ENCODE results near the gene SLC7A14.

SLC7A14 gene

DNA sequence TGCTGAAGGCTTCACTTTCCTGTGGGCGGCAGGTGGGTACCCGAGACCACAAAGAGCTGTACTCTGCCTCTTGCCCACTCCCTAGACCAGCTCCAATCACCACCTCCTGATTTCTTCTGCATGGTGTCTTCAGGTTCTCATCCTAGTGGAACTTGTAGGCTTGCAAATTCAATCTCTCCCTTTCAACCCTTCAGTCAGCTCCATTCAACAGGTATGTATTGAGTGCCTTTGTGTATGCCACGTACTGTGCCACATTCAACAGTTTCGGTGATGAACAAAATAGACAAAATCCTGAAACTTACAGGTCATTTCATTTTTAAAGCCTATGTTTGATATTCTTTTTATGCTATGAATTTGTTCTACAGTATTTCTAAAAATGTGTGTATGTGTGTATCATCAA is 172.6 kb downstream of the SLC7A14 start:
- no peak overlapping the region for H2AFZ ChIP-seq (ENCODE audit: low read depth, low read length)
- no peak overlapping the region for H3K4me2 ChIP-seq (ENCODE audit: insufficient read depth, low read length)
- no peaks in the 10 kb centered on the region for H3K36me3 ChIP-seq (ENCODE audit: insufficient read depth, low read length)
- ATAC-seq (ENCODE audit: insufficient read depth, low read depth), result no peak
- no peaks in the 10 kb centered on the region for H4K20me1 ChIP-seq (ENCODE audit: insufficient read depth, low read length)
- no peak overlapping the region for H3K9ac ChIP-seq (ENCODE audit: low read depth, low read length)
- DNase-seq, result no peak
- no peak for TF ChIP-seq EZH2 (IDR thresholded peaks at IDR 0.05; ENCODE audit: borderline replicate concordance, low read depth, low read length, severe bottlenecking)
- TF ChIP-seq, protein P1, sequence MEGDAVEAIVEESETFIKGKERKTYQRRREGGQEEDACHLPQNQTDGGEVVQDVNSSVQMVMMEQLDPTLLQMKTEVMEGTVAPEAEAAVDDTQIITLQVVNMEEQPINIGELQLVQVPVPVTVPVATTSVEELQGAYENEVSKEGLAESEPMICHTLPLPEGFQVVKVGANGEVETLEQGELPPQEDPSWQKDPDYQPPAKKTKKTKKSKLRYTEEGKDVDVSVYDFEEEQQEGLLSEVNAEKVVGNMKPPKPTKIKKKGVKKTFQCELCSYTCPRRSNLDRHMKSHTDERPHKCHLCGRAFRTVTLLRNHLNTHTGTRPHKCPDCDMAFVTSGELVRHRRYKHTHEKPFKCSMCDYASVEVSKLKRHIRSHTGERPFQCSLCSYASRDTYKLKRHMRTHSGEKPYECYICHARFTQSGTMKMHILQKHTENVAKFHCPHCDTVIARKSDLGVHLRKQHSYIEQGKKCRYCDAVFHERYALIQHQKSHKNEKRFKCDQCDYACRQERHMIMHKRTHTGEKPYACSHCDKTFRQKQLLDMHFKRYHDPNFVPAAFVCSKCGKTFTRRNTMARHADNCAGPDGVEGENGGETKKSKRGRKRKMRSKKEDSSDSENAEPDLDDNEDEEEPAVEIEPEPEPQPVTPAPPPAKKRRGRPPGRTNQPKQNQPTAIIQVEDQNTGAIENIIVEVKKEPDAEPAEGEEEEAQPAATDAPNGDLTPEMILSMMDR (IDR thresholded peaks at IDR 0.05; ENCODE audit: borderline replicate concordance, extremely low read depth, low read length, poor library complexity, severe bottlenecking), result no peak
- no peaks in the 10 kb centered on the region for H3K4me1 ChIP-seq (ENCODE audit: insufficient read depth, low read length)
- H3K27me3 ChIP-seq (ENCODE audit: insufficient read depth, low read length, poor library complexity), result no peaks in the 10 kb centered on the region
- no peaks in the 10 kb centered on the region for H3K9me3 ChIP-seq (ENCODE audit: insufficient read depth, low read length, severe bottlenecking)
- H3K79me2 ChIP-seq (ENCODE audit: insufficient read depth, low read length), result no peaks in the 10 kb centered on the region
- H3K27ac ChIP-seq (ENCODE audit: low read length), result no peak overlapping the region
- no peak overlapping the region for H3K4me3 ChIP-seq (ENCODE audit: low read depth in 1 of 2, low read length in 2 of 2)

DNA sequence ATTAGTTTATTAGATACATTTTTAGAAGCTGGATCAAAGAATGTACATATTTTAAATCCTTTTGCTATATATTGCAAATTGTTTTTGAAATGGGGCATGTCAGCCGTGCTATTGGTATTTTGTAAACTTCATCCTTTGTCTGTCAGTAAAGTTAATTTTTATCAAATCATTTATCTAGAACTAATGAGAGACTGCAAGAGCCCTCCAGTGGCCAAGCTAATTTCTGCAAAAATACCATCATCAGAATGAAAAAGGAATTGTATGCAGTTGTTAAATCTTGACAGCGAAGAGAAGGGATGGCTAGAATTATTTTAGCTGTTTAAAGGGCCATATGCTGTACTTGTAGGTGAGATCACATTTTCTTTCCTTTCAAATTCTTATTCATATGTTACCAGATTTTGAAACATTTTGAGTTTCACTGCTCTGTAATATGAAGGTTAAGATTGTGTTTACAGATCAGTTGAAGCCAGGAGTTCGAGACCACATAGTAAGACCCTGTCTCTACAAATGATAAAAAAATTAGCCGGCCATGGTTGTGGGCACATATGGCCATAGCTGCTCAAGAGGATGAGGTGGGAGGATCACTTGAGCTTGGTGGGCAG is 175.3 kb downstream of the SLC7A14 start:
- Histone ChIP-seq H3K27ac (ENCODE audit: low read length) (no peak overlapping the region), H3K79me2 (ENCODE audit: insufficient read depth, low read length) (no peaks in the 10 kb centered on the region), H2AFZ (ENCODE audit: low read depth, low read length) (no peak overlapping the region), H3K27me3 (ENCODE audit: insufficient read depth, low read length, poor library complexity) (no peaks in the 10 kb centered on the region), H3K4me3 (ENCODE audit: low read depth in 1 of 2, low read length in 2 of 2) (no peak overlapping the region), H3K9me3 (ENCODE audit: insufficient read depth, low read length, severe bottlenecking) (no peaks in the 10 kb centered on the region), H4K20me1 (ENCODE audit: insufficient read depth, low read length) (no peaks in the 10 kb centered on the region), H3K4me1 (ENCODE audit: insufficient read depth, low read length) (no peaks in the 10 kb centered on the region), H3K36me3 (ENCODE audit: insufficient read depth, low read length) (no peaks in the 10 kb centered on the region), H3K9ac (ENCODE audit: low read depth, low read length) (no peak overlapping the region), H3K4me2 (ENCODE audit: insufficient read depth, low read length) (no peak overlapping the region)
- TF ChIP-seq, protein P1 (IDR thresholded peaks at IDR 0.05; ENCODE audit: borderline replicate concordance, extremely low read depth, low read length, poor library complexity, severe bottlenecking), result peak; percentile 62
- TF ChIP-seq EZH2 (IDR thresholded peaks at IDR 0.05; ENCODE audit: borderline replicate concordance, low read depth, low read length, severe bottlenecking), result no peak
- ATAC-seq (ENCODE audit: insufficient read depth, low read depth) (no peak), DNase-seq (no peak)
